SK-N-SH (cell line): ENCODE results near the gene FOXL2NB. TPM values are rescaled to one million over a fixed set of nuclear protein-coding genes. Genes with fewer than 3 reads are reported as not detected.

Experiments used
- CTCF ChIA-PET: fragments of 300-600, 350-600 bp; formaldehyde crosslinking; extraction: SDS; loops from one replicate; lab custom pipeline; 2021; lab: Yijun Ruan, JAX
- POLR2A ChIA-PET: fragments of 350-600 bp; sonication (Branson Sonifier 250); formaldehyde crosslinking; extraction: SDS; loops from one replicate; lab custom pipeline; 2020; ENCODE audit warnings: antibody characterized with exemption, inconsistent platforms; lab: Yijun Ruan, JAX
- DNase-seq: peaks from one replicate; pipeline ENCODE4 v3.0.0; 2012
- H2AFZ ChIP-seq: fragments of 200-600 bp; sonication (generic); 2 replicates; pipeline ENCODE4 v1.8.1; 2016; ENCODE audit warnings: antibody characterized with exemption, mild to moderate bottlenecking, low read depth
- H3F3A ChIP-seq: fragments of 200-600 bp; sonication (generic); replicated peaks from 2 replicates; pipeline ENCODE3; 2016; ENCODE audit warnings: antibody characterized with exemption, mild to moderate bottlenecking; ENCODE audit not compliant: insufficient read depth
- H3K27ac ChIP-seq, 2 experiments: fragments of 200-500 bp in 1 of 2; fragments of 200-600 bp in 1 of 2; sonication (Bioruptor generic) in 1 of 2; sonication (generic), shearing (Covaris generic) in 1 of 2; 2 replicates each; pipeline versions ENCODE4 v1.5.1 to v1.6.1; 2014 to 2016; ENCODE audit warnings: low read depth in 2 of 2, inconsistent platforms in 1 of 2, low read length in 1 of 2, mild to moderate bottlenecking in 1 of 2, mixed read lengths in 1 of 2
- H3K27me3 ChIP-seq: fragments of 200-600 bp; sonication (generic), shearing (Covaris generic); 2 replicates; pipeline ENCODE4 v1.6.1; 2016; ENCODE audit warnings: mixed run types; ENCODE audit not compliant: insufficient read depth
- H3K36me3 ChIP-seq, 2 experiments: fragments of 200-500 bp in 1 of 2; fragments of 200-600 bp in 1 of 2; sonication (Bioruptor generic) in 1 of 2; sonication (generic) in 1 of 2; replicated peaks in 1 of 2; 2 replicates each; pipeline versions ENCODE3 to v1.5.1; 2014 to 2016; ENCODE audit warnings: low read length in 1 of 2, mild to moderate bottlenecking in 1 of 2; ENCODE audit not compliant: insufficient read depth in 2 of 2, control insufficient read depth in 1 of 2
- H3K4me1 ChIP-seq, 2 experiments: fragments of 200-500 bp in 1 of 2; fragments of 200-600 bp in 1 of 2; sonication (Bioruptor generic) in 1 of 2; sonication (generic), shearing (Covaris generic) in 1 of 2; 2 replicates each; pipeline versions ENCODE4 v1.5.1 to v1.6.1; 2014 to 2016; ENCODE audit warnings: low read depth in 1 of 2, low read length in 1 of 2, mixed run types in 1 of 2; ENCODE audit not compliant: insufficient read depth in 2 of 2, control insufficient read depth in 1 of 2
- H3K4me2 ChIP-seq: fragments of 200-600 bp; sonication (generic), shearing (Covaris generic); 2 replicates; pipeline ENCODE4 v1.6.1; 2017; ENCODE audit warnings: mixed run types
- H3K4me3 ChIP-seq, 2 experiments: fragments of 200-500 bp in 1 of 2; fragments of 200-600 bp in 1 of 2; sonication (Bioruptor generic) in 1 of 2; sonication (generic), shearing (Covaris generic) in 1 of 2; 2 replicates each; pipeline versions ENCODE4 v1.5.1 to v1.8.1; 2014 to 2016; ENCODE audit warnings: low read depth in 2 of 2, inconsistent platforms in 1 of 2, low read length in 1 of 2, mild to moderate bottlenecking in 1 of 2, mixed read lengths in 1 of 2, moderate library complexity in 1 of 2
- H3K79me2 ChIP-seq: fragments of 200-600 bp; sonication (generic); 2 replicates; pipeline ENCODE4 v1.8.1; 2017; ENCODE audit warnings: mild to moderate bottlenecking; ENCODE audit not compliant: insufficient read depth
- H3K9ac ChIP-seq: fragments of 200-600 bp; sonication (generic); 2 replicates; pipeline ENCODE4 v1.6.1; 2017; ENCODE audit warnings: mixed run types
- H3K9me2 ChIP-seq: fragments of 200-600 bp; sonication (generic); 2 replicates; pipeline ENCODE4 v1.6.1; 2017; ENCODE audit warnings: mixed run types
- H3K9me3 ChIP-seq: fragments of 200-600 bp; sonication (generic); 2 replicates; pipeline ENCODE4 v1.6.1; 2017; ENCODE audit warnings: mixed run types, mild to moderate bottlenecking, moderate library complexity
- H4K20me1 ChIP-seq: fragments of 200-600 bp; sonication (generic); 2 replicates; pipeline ENCODE4 v1.6.1; 2017; ENCODE audit warnings: mild to moderate bottlenecking, mixed run types; ENCODE audit not compliant: insufficient read depth
- CHD2 ChIP-seq: fragments of 150-350 bp; IDR thresholded peaks from 2 replicates; pipeline ENCODE4 v1.6.1; 2018; ENCODE audit warnings: low read length; ENCODE audit not compliant: partially characterized antibody
- EZH2phosphoT487 ChIP-seq: fragments of 200-600 bp; sonication (generic); IDR thresholded peaks from 2 replicates; pipeline ENCODE4 v1.6.1; 2017; ENCODE audit warnings: low read depth, mixed run types, mild to moderate bottlenecking, antibody characterized with exemption, moderate library complexity, borderline replicate concordance
- FOSL2 ChIP-seq: IDR thresholded peaks from 2 replicates; pipeline ENCODE4 v1.4.0; 2012; ENCODE audit warnings: low read depth, mild to moderate bottlenecking, moderate library complexity, borderline replicate concordance
- JUND ChIP-seq: IDR thresholded peaks from 2 replicates; pipeline ENCODE4 v1.4.0; 2012
- NRF1 ChIP-seq: IDR thresholded peaks from 2 replicates; pipeline ENCODE4 v1.6.1; 2012; ENCODE audit warnings: low read depth, mild to moderate bottlenecking, low read length
- PBX3 ChIP-seq: IDR thresholded peaks from 2 replicates; pipeline ENCODE4; 2012
- REST ChIP-seq: IDR thresholded peaks from 2 replicates; pipeline ENCODE4 v1.6.1; 2012; ENCODE audit warnings: mild to moderate bottlenecking, low read depth, low read length, moderate library complexity
- SIN3A ChIP-seq: IDR thresholded peaks from 2 replicates; pipeline ENCODE4 v1.6.1; 2012; ENCODE audit warnings: low read depth, mild to moderate bottlenecking, low read length, moderate library complexity, borderline replicate concordance
- TCF12 ChIP-seq: IDR thresholded peaks from 2 replicates; pipeline ENCODE4 v1.4.0; 2012
- WGBS: methylation state at CpG from one replicate; pipeline ENCODE4 v1.1.6; 2017; ENCODE audit warnings: low lambda C conversion rate; 5-methylcytosine and 5-hydroxymethylcytosine counted together
- polyA plus RNA-seq, 3 experiments: library from polyadenylated mRNA; depleted of rRNA; stranded (reverse); fragments of >200 nt; gene quantifications; 2 replicates each; pipeline ENCODE4 v1.2.3, GENCODE V29; 2012
- TF ChIP-seq, protein P1 (sequence below): fragments of 150-350 bp; IDR thresholded peaks from 2 replicates; pipeline ENCODE4 v1.6.1; 2017; ENCODE audit warnings: antibody characterized with exemption, low read length, low read depth, borderline replicate concordance
- TF ChIP-seq, protein P2 (sequence below): IDR thresholded peaks from 2 replicates; pipeline ENCODE4 v1.4.0; 2012; ENCODE audit warnings: low read depth

The FOXL2NB gene
- polyA plus RNA-seq, 1 of the 3 experiments (the other 2 are of a cell fraction) = not detected

GRCh38 chr3:138971766-138972320 is 24.8 kb downstream of the FOXL2NB start (continued):
- TF ChIP-seq REST (no peak), FOSL2 (no peak), CHD2 (no peak), EZH2phosphoT487 (no peak)
- TF ChIP-seq, protein P1, sequence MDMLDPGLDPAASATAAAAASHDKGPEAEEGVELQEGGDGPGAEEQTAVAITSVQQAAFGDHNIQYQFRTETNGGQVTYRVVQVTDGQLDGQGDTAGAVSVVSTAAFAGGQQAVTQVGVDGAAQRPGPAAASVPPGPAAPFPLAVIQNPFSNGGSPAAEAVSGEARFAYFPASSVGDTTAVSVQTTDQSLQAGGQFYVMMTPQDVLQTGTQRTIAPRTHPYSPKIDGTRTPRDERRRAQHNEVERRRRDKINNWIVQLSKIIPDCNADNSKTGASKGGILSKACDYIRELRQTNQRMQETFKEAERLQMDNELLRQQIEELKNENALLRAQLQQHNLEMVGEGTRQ = no peak

DNA sequence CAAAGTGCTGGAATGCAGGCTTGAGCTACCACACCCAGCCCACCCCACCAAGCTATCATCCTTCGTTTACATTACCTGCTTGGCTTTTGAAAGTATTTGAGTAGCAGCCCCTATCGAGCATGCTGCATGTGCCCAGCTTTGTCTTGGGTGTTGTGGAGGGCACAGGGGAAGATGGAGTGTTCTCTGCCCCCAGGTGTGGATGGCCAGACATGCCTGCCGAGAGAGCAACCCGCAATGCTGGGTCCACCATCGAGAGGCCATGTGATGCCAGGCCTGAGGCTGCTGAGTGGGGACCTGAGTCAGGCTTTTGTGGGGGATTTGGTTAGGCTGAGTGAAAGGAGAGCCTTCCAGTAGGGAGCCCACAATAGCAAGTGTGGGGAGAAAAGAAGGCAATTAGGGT is 25.9 kb downstream of the FOXL2NB start:
- DNase-seq = no peak
- Histone ChIP-seq H3K79me2 (no peaks in the 10 kb centered on the region), H3K4me3 (no peak overlapping the region), H2AFZ (no peak overlapping the region), H3K9me3 (no peaks in the 10 kb centered on the region), H3K27me3 (no peaks in the 10 kb centered on the region; the same call in 1 of the 2 replicates), H3K9ac (no peak overlapping the region), H3K27ac (no peak overlapping the region), H4K20me1 (no peaks in the 10 kb centered on the region), H3K4me2 (no peak overlapping the region), H3K36me3 (no peaks in the 10 kb centered on the region), H3K9me2 (no peaks in the 10 kb centered on the region), H3K4me1 (no peaks in the 10 kb centered on the region), H3F3A (no peaks in the 10 kb centered on the region)
- TF ChIP-seq NRF1 (no peak), SIN3A (no peak), EZH2phosphoT487 (no peak), REST (no peak), TCF12 (no peak), PBX3 (no peak), FOSL2 (no peak), JUND (no peak)
- TF ChIP-seq, protein P2, sequence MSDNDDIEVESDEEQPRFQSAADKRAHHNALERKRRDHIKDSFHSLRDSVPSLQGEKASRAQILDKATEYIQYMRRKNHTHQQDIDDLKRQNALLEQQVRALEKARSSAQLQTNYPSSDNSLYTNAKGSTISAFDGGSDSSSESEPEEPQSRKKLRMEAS = no peak
- WGBS = 28% methylated on average over 5 of the region's 5 CpGs
- CTCF ChIA-PET = interaction anchor here (1.2 to 1.5 kb wide), 5 partner anchors 8 to 49 kb away, joined by 3 to 5 read pairs (median 4); no protein-coding TSS in a partner anchor
- POLR2A ChIA-PET = no interaction called here
